NCI-H446 treated with DMSO at 0.1 percent for 48 hours (cell line): ENCODE results near the gene TMED6.

Experiments used
- DNase-seq: peaks from one replicate; lab custom pipeline; 2025; lab: John Stamatoyannopoulos, UW

TMED6 gene

DNA sequence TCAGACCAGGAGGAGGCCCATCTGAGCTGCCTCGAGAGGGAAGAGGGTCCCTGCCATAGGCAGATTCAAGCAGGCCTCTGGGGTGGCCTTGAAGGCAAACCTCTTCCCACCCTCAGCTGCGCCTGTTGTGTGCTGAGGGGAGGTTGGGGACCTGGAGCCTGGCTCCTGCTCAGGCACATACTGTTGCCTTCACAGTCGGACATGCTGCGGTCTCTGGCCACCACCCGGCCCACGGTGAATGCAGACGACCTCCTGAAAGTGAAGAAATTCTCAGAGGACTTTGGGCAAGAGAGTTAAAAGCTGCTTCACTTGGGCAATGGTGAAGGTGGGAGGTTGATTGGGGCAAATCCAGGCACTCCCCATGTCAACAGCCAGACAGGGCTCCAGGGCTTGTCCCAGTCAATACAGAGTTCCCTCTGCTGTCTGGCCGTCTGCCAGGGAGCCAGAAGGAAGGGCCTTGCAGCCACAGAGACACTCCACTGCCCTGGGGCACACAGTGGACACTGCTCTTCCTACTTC is 27.5 kb downstream of the TMED6 start:
- no peak for DNase-seq

DNA sequence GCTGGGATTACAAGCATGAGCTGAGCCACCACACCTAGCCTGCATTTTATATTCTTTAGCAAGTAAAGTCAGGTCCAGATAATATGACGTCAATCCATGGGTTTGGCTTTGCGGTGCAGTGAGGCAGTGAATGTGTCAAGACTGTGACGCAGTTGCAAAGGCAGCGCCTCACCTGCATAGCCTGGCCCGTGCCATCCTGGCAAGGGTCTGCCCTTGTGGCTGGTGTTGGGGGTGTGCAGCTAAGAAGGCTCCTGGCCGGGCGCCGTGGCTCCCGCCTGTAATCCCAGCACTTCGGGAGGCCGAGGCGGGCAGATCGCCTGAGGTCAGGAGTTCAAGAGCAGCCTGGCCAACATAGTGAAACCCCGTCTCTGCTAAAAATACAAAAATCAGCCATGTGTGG is 28.2 kb downstream of the TMED6 start:
- DNase-seq = no peak

DNA sequence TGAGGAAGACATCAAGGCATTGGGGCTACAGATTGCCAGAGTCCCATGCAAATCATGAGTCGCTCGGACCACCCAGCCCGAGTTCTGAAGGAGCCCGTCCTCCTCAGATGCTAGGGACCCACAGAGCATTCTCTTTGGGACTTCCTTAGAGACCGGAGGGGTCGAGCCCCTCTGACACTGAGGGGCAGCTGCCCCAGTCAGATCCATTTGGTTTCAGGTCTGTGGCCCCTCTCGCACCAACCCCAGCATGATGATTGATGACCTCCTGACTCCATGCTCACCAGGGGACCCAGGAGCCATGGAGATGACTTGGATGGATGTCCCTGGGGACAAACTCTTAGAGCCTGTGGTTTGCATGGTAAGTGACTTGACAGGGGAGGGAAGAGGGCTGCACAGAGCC is 29.2 kb downstream of the TMED6 start:
- no peak for DNase-seq

DNA sequence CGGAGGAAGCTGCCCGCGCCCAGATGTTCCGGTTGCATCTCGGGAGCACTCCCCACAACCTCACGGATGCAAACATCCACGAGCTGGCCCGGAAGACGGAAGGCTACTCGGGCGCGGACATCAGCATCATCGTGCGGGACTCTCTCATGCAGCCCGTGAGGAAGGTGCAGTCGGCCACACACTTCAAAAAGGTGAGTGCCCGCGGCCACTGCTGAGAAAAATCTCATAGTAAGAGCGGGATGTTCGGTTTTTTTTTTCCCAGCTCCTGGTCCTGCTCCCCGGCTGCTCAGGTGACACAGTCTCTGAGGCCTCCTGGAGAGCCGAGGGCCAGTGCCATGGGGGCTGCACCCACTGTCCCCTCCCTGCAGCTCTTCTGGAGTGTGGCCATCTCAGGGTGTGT is 30.5 kb downstream of the TMED6 start:
- no peak for DNase-seq

DNA sequence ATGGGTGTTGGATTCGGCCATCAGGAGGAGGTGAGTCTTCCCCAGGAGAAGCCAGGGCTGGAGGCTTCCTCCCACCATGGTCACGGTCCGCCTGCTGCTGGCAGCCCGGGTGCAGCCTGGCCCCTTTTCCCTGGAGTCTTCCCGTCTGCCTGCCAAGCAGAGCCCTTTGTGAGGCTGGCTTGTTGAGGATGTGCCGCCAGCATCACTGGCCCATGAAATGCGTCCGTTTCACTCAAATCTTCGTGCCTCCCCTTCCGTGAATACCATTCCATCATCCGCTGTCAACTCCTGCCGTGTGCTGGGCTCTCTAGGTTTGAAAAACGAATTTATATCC is 30.9 kb downstream of the TMED6 start:
- DNase-seq = no peak

DNA sequence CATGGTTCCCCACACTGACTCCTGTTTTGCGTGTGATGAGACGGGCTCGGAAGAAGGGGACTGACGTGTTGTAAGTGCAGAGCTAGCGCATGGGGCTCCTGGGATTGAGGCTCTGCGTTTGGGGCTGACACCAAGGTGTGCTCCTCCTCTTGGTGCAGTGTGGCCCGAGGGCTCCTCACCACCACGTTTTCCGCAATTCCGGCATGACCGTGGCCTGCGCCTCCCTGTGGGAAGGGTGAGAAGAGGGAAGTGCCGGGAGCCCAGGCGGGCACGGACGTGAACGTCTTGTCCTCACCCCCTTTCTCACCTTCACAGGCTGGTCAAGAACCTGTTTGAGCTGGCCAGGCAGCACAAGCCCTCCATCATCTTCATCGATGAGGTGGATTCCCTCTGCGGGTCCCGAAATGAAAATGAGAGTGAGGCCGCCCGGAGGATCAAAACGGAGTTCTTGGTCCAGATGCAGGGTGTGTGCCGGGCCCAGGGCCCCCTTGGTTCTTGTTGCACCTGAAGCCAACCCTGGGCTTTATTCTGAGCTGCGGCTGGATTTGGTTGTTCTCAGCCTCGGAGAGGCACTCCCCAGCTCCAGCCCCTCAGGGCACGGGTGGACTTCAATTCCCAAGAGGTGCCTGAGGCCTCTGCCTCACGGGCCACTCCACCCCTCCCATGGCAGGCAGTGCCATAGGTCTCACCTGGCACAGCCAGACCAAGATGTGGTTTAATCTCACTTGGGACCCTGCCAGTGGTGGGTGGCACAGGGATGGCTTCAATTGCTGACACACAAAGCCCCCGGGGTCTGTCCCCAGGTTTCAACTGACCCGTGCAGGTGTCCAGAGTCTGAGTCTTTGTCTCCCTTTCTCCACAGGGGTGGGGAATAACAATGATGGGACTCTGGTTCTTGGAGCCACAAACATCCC is 31.5 kb downstream of the TMED6 start:
- DNase-seq = no peak

DNA sequence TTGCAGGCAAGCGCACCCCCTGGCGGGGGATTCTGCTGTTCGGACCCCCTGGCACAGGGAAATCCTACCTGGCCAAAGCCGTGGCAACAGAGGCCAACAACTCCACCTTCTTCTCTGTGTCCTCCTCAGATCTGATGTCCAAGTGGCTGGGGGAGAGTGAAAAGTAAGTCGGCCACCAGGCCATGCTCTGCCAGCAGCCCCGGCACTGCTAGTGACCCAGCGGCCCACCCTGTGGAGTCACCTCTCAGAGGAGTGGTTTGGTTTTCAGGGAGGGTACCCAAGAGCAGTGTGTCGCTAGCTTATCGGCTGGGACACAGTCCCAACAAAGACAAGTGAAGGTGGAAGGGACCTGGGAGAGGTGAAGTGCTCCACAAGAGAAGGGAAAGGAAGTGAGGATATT is 32.2 kb downstream of the TMED6 start:
- DNase-seq = no peak

DNA sequence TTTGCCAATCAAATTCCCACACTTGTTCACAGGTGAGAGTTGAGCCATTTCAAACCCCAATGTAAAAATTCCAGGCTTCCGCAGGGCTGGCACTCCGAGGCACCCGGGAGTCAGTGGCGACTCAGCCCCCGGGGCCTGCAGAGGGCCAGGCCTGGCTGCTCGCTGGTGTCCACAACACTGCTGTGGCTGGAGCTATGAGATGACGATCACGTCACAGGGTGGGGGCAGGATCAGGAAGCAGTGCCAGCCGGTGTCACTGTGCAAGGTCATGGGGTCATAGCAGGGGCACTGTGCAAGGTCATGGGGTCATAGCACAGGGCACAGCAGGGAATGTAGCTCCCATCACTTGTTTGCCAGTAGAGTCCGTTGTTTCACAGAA is 32.7 kb downstream of the TMED6 start:
- no peak for DNase-seq

DNA sequence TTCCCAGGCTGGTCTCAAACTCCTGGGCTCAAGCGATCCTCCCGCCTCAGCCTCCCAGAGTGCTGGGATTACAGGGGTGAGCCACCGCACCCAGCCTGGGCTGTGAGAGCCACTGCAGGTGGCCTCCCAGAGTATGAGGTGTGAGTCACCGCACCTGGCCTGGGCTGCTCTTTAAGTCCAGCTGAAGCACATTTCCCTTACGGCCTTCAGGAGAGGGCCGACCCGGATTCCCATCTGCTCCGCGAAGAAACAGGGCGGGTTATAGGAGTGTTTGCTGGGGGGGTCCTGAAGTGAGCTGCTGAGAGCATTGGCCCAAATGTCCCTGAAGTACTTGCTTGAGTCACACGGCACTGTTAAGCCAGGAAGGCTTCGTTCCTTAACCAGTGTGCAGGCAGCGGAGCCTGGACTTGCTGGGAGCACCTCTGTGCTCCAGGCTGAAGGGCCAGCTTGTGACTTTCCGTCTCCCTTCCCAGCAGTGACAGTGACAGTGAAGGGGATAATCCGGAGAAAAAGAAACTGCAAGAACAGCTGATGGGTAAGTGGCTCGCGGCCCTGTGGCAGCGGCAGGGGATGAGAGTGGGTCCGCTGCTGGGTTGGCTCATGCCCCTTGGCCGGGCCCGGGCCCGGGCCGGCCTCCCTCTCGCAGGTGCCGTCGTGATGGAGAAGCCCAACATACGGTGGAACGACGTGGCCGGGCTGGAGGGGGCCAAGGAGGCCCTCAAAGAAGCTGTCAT is 33.2 kb downstream of the TMED6 start:
- DNase-seq = no peak

DNA sequence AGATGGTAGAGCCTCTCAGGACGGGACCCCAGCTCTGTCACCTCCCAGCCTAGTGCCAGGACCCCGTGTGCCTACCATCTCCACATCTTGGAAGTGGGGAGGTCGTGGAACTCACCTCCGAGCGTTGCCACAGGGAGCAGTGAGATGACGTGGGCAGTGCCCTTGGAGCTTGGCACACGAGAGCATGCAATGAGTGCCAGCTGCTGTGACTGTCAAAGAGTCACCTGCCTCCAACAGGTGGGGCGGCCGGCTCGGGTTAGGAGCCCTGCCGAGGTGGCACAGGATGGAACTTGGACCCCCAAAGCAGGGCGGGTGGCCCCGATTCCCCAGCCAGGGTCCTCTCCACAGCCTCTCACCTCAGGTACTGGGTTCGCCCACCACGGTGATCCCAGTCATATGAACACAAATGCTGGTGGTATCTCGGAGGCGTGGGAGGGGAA is 35.0 kb downstream of the TMED6 start:
- no peak for DNase-seq

DNA sequence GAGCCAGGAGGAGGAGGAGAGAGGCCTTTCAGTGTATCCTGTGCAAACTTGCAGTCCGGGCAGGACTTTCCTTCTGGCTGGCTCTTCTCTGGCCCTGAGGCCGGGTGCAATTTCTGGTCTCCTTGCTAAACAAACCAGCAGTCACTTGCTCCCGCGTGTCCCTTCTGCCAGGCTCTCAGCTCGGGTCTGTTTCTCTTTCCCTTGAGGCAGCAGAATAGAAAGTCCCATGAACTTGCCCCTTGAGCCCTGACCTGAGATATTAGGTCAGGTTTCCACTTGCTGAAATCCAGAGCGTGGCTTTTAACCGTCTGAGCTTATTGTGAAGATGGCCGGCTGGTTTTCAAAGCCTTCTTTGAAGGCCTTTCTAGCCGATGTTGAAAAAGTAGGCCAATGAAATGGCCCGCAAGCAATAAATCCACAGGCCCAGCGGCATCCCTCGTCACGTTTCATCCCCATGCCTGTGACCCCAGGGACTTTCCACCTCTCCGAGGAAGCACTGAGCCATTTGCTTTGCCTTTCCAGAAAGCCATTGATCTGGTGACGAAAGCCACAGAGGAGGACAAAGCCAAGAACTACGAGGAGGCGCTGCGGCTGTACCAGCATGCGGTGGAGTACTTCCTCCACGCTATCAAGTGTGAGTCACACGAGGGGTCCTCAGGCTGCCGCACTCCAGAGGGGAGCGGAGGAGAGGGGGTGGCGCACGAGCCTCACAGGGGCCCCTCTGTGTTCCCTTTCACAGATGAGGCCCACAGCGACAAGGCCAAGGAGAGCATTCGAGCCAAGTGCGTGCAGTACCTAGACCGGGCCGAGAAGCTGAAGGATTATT is 35.9 kb downstream of the TMED6 start:
- DNase-seq = no peak

DNA sequence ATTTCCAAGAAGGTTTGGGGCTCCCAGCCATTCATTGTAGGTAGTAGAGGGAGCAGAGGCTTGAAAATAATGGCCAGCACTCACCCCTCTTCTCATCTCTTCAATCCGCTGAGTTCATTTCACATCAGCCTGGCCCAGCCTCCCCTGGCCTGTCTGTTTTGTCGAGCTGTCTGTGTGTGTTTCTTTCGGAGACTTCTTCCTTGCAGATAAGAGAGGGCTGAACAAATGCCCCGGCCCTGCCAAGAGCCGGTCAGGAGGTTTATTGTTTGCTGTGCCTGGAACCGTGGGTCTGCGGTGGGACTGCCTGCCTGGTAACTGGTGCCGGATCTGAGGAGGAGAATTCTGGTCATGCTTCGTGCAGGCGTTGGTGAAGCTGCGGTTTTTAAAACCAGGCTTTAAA is 37.1 kb downstream of the TMED6 start:
- no peak for DNase-seq

DNA sequence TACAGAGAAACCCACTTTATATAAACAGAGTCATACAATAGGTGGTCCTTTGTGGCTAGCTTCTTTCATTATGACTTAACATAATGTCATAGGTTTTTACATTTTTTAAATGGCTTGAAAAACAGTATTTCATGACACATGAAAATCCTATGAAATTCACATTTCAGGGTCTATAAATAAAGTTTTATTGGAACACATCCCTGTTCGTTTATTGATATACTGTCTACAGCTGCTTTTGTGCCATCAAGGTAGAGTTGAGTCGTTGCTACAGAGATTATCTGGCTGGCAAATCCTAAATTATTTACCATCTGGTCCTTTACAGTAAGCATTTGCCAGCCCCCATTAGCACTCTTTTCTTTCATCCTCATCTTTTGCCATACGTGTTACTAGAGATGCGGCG is 38.1 kb downstream of the TMED6 start:
- DNase-seq = no peak

DNA sequence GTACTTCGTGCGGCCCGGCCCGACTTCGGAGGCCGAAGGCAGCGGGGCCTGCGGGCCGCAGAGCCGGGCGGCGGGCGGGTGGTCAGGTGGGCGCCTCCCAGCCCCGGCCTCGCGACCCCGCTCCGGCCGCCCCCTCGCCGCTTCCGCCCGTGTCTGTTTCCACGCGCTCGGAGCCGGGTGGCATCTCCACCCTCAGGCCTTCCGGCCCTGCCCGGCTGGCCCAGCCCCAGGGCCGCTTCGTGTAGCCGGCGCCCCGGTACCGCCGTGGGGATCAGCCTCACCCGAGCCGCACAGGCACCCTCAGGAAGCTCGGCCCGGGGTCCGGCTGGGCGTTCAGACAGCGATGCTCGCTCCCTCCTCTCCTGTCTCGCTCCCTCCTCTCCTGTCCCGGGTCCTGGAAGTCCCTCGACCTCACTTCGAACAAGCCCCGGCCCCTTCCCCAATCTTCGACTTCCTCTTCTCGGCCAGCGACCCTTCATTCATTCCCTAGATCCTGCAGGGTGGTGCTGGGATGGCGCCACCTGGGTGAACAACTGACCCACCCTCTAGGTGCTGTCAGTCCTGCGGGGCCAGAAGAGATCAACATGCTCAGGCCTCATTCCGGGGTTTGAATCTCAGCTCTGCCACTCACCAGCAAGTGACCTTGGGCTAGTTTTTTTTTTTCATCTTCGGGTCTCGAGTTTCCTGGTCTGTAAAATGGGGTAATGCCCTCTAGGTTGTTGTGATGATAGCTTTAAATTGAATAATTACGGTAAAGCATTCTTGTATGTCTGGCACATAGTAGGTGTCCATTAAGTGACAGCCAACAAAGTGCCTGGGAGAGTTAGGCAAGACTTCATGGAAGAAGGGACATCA is 39.8 kb downstream of the TMED6 start:
- no peak for DNase-seq

DNA sequence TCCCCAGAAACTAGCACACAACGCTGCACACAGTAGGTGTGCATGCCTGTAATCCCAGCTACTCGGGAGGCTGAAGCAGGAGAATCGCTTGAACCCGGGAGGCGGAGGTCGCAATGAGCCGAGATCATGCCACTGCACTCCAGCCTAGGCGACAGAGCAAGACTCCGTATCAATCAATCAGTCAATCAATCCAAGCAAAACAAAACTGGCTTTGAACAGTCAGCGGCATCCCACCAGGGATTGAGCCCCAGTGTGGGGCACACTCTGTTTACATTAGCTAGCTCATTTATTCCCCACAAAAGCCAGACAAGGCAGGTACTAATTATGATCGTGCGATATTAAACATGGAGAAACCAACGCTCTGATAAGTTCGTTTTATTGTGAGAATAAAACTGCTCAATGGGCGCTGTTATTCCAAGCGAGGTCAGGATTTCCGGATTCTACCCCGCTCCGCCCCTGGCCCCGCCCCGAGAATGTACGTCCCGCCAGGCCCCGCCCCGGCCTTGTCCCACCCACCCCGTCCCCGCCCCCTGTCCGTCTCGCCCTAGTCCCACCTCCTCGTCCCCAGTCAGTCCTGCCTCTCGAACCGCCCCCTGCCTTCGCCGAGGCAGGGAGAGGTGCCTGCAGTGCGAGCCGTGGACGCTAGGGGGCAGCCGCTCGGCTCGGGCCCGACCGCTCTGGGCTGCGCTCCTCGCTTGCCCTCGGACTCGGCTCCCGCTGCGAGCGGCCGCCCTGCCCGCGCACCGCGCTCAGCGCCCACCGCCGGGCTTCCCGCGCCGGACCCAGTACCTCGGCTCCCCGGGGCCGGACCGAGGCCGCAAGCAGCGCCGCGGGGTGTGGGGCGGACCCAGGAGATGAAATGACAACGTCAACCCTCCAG is 40.7 kb downstream of the TMED6 start, which contains the start of gene VPS4A:
TSS of gene VPS4A (plus strand) at position 698 of the 880 bp plus-strand sequence. CDS start at position 860, 162 bp downstream.
- peak; percentile 76 for DNase-seq

DNA sequence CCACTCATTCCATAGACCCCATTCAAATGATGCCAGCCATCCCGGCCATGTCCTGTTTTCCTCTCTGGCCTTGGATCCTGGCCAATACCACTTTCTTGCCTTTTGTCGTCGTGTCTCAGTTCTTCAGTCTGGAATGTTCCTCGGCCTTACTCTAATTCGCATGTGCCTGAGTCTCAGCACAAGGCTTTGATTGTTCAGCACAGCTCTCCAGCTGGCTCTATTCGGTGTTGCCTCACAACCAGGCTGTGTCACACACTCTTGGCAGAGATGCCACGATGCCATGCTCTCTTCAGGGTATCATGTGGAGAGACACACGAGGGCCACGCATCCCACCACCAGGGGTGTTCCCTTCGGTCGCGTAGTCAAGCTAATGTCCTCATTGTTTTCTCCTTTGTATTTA is 42.3 kb downstream of the TMED6 start:
- DNase-seq = no peak

DNA sequence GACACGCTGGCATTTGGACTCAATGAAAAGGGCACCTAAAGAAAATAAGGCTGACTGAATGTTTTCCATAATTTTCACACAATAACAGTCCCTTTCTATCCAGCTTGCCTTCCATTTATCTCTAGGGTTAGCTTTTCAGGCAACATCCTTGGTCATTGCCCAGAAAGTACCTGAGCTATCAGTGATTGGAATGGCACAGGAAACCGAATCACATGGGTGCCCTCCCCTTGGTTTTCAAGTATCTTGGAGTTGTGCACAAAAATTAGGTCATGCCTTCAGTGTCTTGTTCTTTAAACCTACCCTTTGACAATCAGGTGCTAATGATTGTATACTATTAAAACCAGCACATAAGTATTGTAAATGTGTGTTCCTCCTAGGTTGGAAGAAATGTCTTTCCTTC is 43.7 kb downstream of the TMED6 start:
- DNase-seq = no peak

DNA sequence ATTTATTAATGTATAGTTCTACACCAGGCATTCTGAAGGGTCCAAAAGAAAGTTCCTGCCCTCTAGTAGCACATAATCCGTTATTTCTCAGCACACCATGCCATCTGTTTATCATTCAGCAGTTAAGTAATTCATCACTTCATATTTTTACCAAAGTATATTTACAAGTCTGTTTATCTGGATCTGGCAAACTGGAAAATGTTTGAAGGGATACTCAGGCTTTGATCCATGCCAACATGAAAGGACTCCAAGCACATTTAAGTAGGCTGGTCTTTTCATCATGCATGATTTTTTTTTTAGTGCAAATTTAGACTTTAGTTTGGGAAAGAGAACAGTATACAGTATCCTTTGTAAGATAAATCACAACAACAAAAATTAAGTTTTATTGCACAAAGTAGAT is 44.5 kb downstream of the TMED6 start:
- no peak for DNase-seq

DNA sequence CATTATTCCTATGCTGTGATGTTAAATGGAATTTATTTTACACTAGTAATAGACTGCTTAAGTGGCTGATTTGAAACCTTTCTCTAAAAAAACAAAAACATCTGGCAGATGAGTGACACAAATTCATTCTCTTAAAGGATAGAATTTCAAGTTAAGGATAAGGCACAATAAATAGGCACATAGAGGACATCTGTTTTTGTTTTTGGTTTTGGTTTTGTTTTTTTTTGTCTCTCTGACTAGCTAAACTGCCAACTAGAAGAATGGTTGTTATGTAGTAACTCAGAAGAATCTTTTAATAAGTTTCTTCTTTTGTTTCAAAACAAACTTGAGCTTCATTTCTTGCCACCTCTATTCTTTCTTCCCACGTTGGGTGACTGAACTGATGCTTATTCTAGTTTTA is 45.6 kb downstream of the TMED6 start:
- DNase-seq = no peak

DNA sequence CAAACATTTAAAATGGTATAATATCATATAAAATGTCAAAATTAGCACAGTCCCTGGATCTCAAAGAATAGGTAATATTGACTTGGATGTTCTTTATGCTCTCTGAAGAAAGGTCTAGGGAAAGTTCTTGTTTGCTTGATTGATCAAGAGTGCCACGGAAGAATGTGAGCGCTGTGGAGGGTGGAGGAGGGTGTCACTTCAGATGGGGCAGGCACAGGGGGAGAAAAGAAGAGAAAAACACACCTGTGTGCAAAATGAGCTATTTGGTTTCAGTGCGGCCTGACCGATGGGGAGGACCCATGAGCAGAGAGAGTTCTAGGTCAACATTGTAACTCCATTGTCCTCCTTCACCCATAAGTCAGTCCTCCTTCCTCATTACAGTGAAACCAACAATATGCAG is 49.3 kb downstream of the TMED6 start:
- DNase-seq = no peak
